Activated T-helper 17 cell treated with anti-CD3 and anti-CD28 coated beads, Interleukin-2, amount 50 U/mL, for 72 hours (primary cell): ENCODE measurements around the gene SIRT7. TPM values are rescaled to one million over a fixed set of nuclear protein-coding genes. Genes with fewer than 3 reads are reported as not detected.

Experiments
- ATAC-seq: fragments of 150-1000 bp; cut with Tn5 transposase; replicated peaks from 2 replicates; pipeline ENCODE4 v1.10.0; 2021; ENCODE audit warnings: mild to moderate bottlenecking, moderate library complexity
- H3K27ac Mint-ChIP-seq: one replicate; pipeline ENCODE4 v1.8.0; 2022; ENCODE audit warnings: mixed read lengths
- H3K27me3 Mint-ChIP-seq: one replicate; pipeline ENCODE4 v1.8.0; 2022; ENCODE audit warnings: mixed read lengths
- H3K36me3 Mint-ChIP-seq: one replicate; pipeline ENCODE4 v1.8.0; 2022; ENCODE audit warnings: low read depth, mild to moderate bottlenecking, mixed read lengths
- H3K4me1 Mint-ChIP-seq: one replicate; pipeline ENCODE4 v1.8.0; 2022; ENCODE audit warnings: mixed read lengths
- H3K4me3 Mint-ChIP-seq: one replicate; pipeline ENCODE4 v1.8.0; 2022; ENCODE audit warnings: mild to moderate bottlenecking, mixed read lengths
- H3K9me3 Mint-ChIP-seq: one replicate; pipeline ENCODE4 v1.8.0; 2022; ENCODE audit warnings: mixed read lengths
- total RNA-seq, 2 donors: library from RNA; stranded (reverse); gene quantifications; one replicate each; pipeline ENCODE4 v1.2.3, GENCODE V29; 2022

Gene SIRT7
- total RNA-seq, 2 donors from 2014 or later: 41.3 to 47.5 TPM

GRCh38 chr17:81885869-81886548, 32.0 kb downstream of the SIRT7 start:
- Mint-ChIP-seq H3K36me3 (peaks cover 97% of the 10 kb centered on the region), H3K27ac (peak overlapping the region; percentile 69), H3K4me1 (peaks cover 12% of the 10 kb centered on the region), H3K9me3 (no peaks in the 10 kb centered on the region), H3K27me3 (no peaks in the 10 kb centered on the region), H3K4me3 (no peak overlapping the region)
- ATAC-seq: no peak

- H3K4me3 Mint-ChIP-seq: no peak overlapping the region
- H3K4me1 Mint-ChIP-seq: peaks cover 12% of the 10 kb centered on the region
- no peaks in the 10 kb centered on the region for H3K9me3 Mint-ChIP-seq
- peaks cover 98% of the 10 kb centered on the region for H3K36me3 Mint-ChIP-seq
- no peaks in the 10 kb centered on the region for H3K27me3 Mint-ChIP-seq
- ATAC-seq: no peak
- peak overlapping the region; percentile 69 for H3K27ac Mint-ChIP-seq
Observed at GRCh38 chr17:81885454-81885853, 32.5 kb downstream of the SIRT7 start.

GRCh38 chr17:81884968-81885367, 33.0 kb downstream of the SIRT7 start:
- no peaks in the 10 kb centered on the region for H3K27me3 Mint-ChIP-seq
- no peak for ATAC-seq
- H3K36me3 Mint-ChIP-seq: peaks cover 98% of the 10 kb centered on the region
- H3K4me3 Mint-ChIP-seq: no peak overlapping the region
- no peak overlapping the region for H3K27ac Mint-ChIP-seq
- H3K4me1 Mint-ChIP-seq: peaks cover 12% of the 10 kb centered on the region
- H3K9me3 Mint-ChIP-seq: no peaks in the 10 kb centered on the region

- no peak for ATAC-seq
Observed at GRCh38 chr17:81884520-81884919, 33.5 kb downstream of the SIRT7 start.

GRCh38 chr17:81879121-81879520, 38.9 kb downstream of the SIRT7 start:
- ATAC-seq: no peak
- Mint-ChIP-seq H3K4me1 (no peaks in the 10 kb centered on the region), H3K27me3 (no peaks in the 10 kb centered on the region), H3K4me3 (no peak overlapping the region), H3K9me3 (no peaks in the 10 kb centered on the region), H3K27ac (no peak overlapping the region), H3K36me3 (peaks cover 67% of the 10 kb centered on the region)

More at GRCh38 chr17:81884520-81884919, 33.5 kb downstream of the SIRT7 start:
- peaks cover 12% of the 10 kb centered on the region for H3K4me1 Mint-ChIP-seq
- H3K27me3 Mint-ChIP-seq: no peaks in the 10 kb centered on the region
- H3K36me3 Mint-ChIP-seq: peaks cover 98% of the 10 kb centered on the region
- H3K9me3 Mint-ChIP-seq: no peaks in the 10 kb centered on the region
- no peak overlapping the region for H3K27ac Mint-ChIP-seq
- no peak overlapping the region for H3K4me3 Mint-ChIP-seq

GRCh38 chr17:81878294-81878693, 39.7 kb downstream of the SIRT7 start:
- H3K9me3 Mint-ChIP-seq: no peaks in the 10 kb centered on the region
- no peak for ATAC-seq
- no peaks in the 10 kb centered on the region for H3K27me3 Mint-ChIP-seq
- no peak overlapping the region for H3K27ac Mint-ChIP-seq
- no peaks in the 10 kb centered on the region for H3K4me1 Mint-ChIP-seq
- H3K4me3 Mint-ChIP-seq: no peak overlapping the region
- peaks cover 59% of the 10 kb centered on the region for H3K36me3 Mint-ChIP-seq

GRCh38 chr17:81877569-81877968, 40.4 kb downstream of the SIRT7 start:
- no peaks in the 10 kb centered on the region for H3K27me3 Mint-ChIP-seq
- no peak for ATAC-seq
- no peak overlapping the region for H3K27ac Mint-ChIP-seq

GRCh38 chr17:81871387-81872230, 46.4 kb downstream of the SIRT7 start:
- Mint-ChIP-seq H3K27me3 (no peaks in the 10 kb centered on the region), H3K4me1 (peaks cover 5% of the 10 kb centered on the region), H3K27ac (peak overlapping the region; percentile 91), H3K9me3 (no peaks in the 10 kb centered on the region), H3K36me3 (peaks cover 59% of the 10 kb centered on the region), H3K4me3 (peak overlapping the region; percentile 83)
- ATAC-seq: peak; percentile 11

More at GRCh38 chr17:81877569-81877968, 40.4 kb downstream of the SIRT7 start:
- H3K4me3 Mint-ChIP-seq: no peak overlapping the region
- no peaks in the 10 kb centered on the region for H3K9me3 Mint-ChIP-seq
- H3K4me1 Mint-ChIP-seq: peaks cover 5% of the 10 kb centered on the region
- peaks cover 58% of the 10 kb centered on the region for H3K36me3 Mint-ChIP-seq

- peak; percentile 68 for ATAC-seq
- Mint-ChIP-seq H3K27ac (peak within 1 kb of the TSS; percentile 92), H3K4me1 (peaks cover 5% of the 10 kb centered on the region), H3K9me3 (no peaks in the 10 kb centered on the region), H3K4me3 (peak within 1 kb of the TSS; percentile 89), H3K36me3 (peaks cover 65% of the 10 kb centered on the region), H3K27me3 (no peaks in the 10 kb centered on the region)
Observed at GRCh38 chr17:81870981-81871386, 47.0 kb downstream of the SIRT7 start, which contains the start of gene ARHGDIA. Gene ARHGDIA (minus strand): TSS chr17:81871337. CDS start chr17:81869930, 1,407 bp downstream.

GRCh38 chr17:81870131-81870980, 47.6 kb downstream of the SIRT7 start:
- H3K9me3 Mint-ChIP-seq: no peaks in the 10 kb centered on the region
- H3K4me1 Mint-ChIP-seq: peaks cover 5% of the 10 kb centered on the region
- H3K27ac Mint-ChIP-seq: peak overlapping the region; percentile 92
- peak overlapping the region; percentile 89 for H3K4me3 Mint-ChIP-seq
- H3K27me3 Mint-ChIP-seq: no peaks in the 10 kb centered on the region
- ATAC-seq: peak; percentile 32
- H3K36me3 Mint-ChIP-seq: peaks cover 71% of the 10 kb centered on the region

GRCh38 chr17:81869221-81870130, 48.5 kb downstream of the SIRT7 start:
- Mint-ChIP-seq H3K4me1 (peaks cover 5% of the 10 kb centered on the region), H3K27ac (peak overlapping the region; percentile 92), H3K4me3 (peak overlapping the region; percentile 89), H3K9me3 (no peaks in the 10 kb centered on the region), H3K36me3 (peaks cover 80% of the 10 kb centered on the region), H3K27me3 (no peaks in the 10 kb centered on the region)
- no peak for ATAC-seq

- Mint-ChIP-seq H3K4me3 (peak overlapping the region; percentile 89), H3K36me3 (peaks cover 87% of the 10 kb centered on the region), H3K4me1 (peaks cover 6% of the 10 kb centered on the region), H3K27ac (peak overlapping the region; percentile 67), H3K9me3 (no peaks in the 10 kb centered on the region), H3K27me3 (no peaks in the 10 kb centered on the region)
- ATAC-seq: no peak
Observed at GRCh38 chr17:81868674-81869220, 49.2 kb downstream of the SIRT7 start.

GRCh38 chr17:81867991-81868673, 49.8 kb downstream of the SIRT7 start:
- ATAC-seq: no peak
- H3K36me3 Mint-ChIP-seq: peaks cover 93% of the 10 kb centered on the region
- H3K4me1 Mint-ChIP-seq: peaks cover 11% of the 10 kb centered on the region
- H3K9me3 Mint-ChIP-seq: no peaks in the 10 kb centered on the region
- peak overlapping the region; percentile 73 for H3K27ac Mint-ChIP-seq
- H3K4me3 Mint-ChIP-seq: peak overlapping the region; percentile 89
- H3K27me3 Mint-ChIP-seq: no peaks in the 10 kb centered on the region
